CD4-positive, alpha-beta T cell treated with Interleukin-6 for 4 hours (primary cell): ENCODE data around the gene ELMO1.

ENCODE experiments used
- DNase-seq: peaks from one replicate; pipeline ENCODE4 v3.0.0-alpha.2; 2020; ENCODE audit warnings: mixed read lengths

Gene ELMO1

GRCh38 chr7:37038706-37039105 lies 410.0 kb downstream of the ELMO1 start:
- DNase-seq, result no peak

GRCh38 chr7:37037286-37037685 lies 411.4 kb downstream of the ELMO1 start:
- DNase-seq, result no peak

GRCh38 chr7:37035631-37036030 lies 413.0 kb downstream of the ELMO1 start:
- no peak for DNase-seq

GRCh38 chr7:37033141-37033540 lies 415.5 kb downstream of the ELMO1 start:
- DNase-seq, result no peak

GRCh38 chr7:37032258-37032601 lies 416.4 kb downstream of the ELMO1 start:
- no peak for DNase-seq

- DNase-seq, result peak; percentile 46
Observed at GRCh38 chr7:37031571-37032257, 416.9 kb downstream of the ELMO1 start.

GRCh38 chr7:37028909-37029440 lies 419.7 kb downstream of the ELMO1 start:
- DNase-seq, result peak; percentile 13

- DNase-seq, result no peak
Observed at GRCh38 chr7:37027557-37028341, 420.9 kb downstream of the ELMO1 start.

- DNase-seq, result no peak
Observed at GRCh38 chr7:37027104-37027503, 421.6 kb downstream of the ELMO1 start.

- DNase-seq, result no peak
Observed at GRCh38 chr7:37018954-37019353, 429.7 kb downstream of the ELMO1 start.

GRCh38 chr7:37016064-37016878 lies 432.4 kb downstream of the ELMO1 start:
- no peak for DNase-seq

- DNase-seq, result no peak
Observed at GRCh38 chr7:37015353-37016034, 433.2 kb downstream of the ELMO1 start.

GRCh38 chr7:37013771-37014170 lies 434.9 kb downstream of the ELMO1 start:
- DNase-seq, result no peak

GRCh38 chr7:37011151-37011890 lies 437.3 kb downstream of the ELMO1 start:
- DNase-seq, result no peak

- DNase-seq, result no peak
Observed at GRCh38 chr7:37009125-37009675, 439.5 kb downstream of the ELMO1 start.

GRCh38 chr7:37007691-37008090 lies 441.0 kb downstream of the ELMO1 start:
- DNase-seq, result no peak

- no peak for DNase-seq
Observed at GRCh38 chr7:37007268-37007667, 441.4 kb downstream of the ELMO1 start.

- DNase-seq, result no peak
Observed at GRCh38 chr7:37006764-37007163, 441.9 kb downstream of the ELMO1 start.

- no peak for DNase-seq
Observed at GRCh38 chr7:37000511-37000910, 448.2 kb downstream of the ELMO1 start.

GRCh38 chr7:36999626-37000485 lies 448.8 kb downstream of the ELMO1 start:
- DNase-seq, result no peak

GRCh38 chr7:36995776-36996175 lies 452.9 kb downstream of the ELMO1 start:
- no peak for DNase-seq
